WTC11 (cell line): ENCODE data around the gene DNAI1. TPM values are rescaled to one million over a fixed set of nuclear protein-coding genes. Genes with fewer than 3 reads are reported as not detected.

Experiments
- ATAC-seq: fragments of 200-7000 bp; cut with Tn5 transposase; 2 replicates; pipeline ENCODE4 v1.10.0; 2021; ENCODE audit warnings: mild to moderate bottlenecking, moderate library complexity
- CTCF ChIA-PET: fragments of 300-600 bp; sonication (Branson Sonifier 250); formaldehyde crosslinking; loops from one replicate; lab custom pipeline; 2021; ENCODE audit warnings: antibody characterized with exemption; lab: Charles Lee
- POLR2A ChIA-PET: fragments of 350-600 bp; sonication (Branson Sonifier 250); formaldehyde crosslinking; loops from one replicate; lab custom pipeline; 2021; ENCODE audit warnings: antibody characterized with exemption; lab: Charles Lee
- DNase-seq: peaks from one replicate; pipeline ENCODE4 v3.0.0; 2021; ENCODE audit warnings: low spot score
- H3K27ac Mint-ChIP-seq: 2 replicates; pipeline ENCODE4 v1.8.0; 2021; ENCODE audit warnings: mixed read lengths
- H3K27me3 Mint-ChIP-seq: 2 replicates; pipeline ENCODE4 v1.8.0; 2021; ENCODE audit warnings: low read depth, mild to moderate bottlenecking, moderate library complexity, mixed read lengths
- H3K36me3 Mint-ChIP-seq: 2 replicates; pipeline ENCODE4 v1.8.0; 2021; ENCODE audit warnings: mixed read lengths
- H3K4me1 Mint-ChIP-seq: 2 replicates; pipeline ENCODE4 v1.8.0; 2022; ENCODE audit warnings: mixed read lengths
- H3K4me3 Mint-ChIP-seq: 2 replicates; pipeline ENCODE4 v1.8.0; 2021; ENCODE audit warnings: mild to moderate bottlenecking, moderate library complexity, mixed read lengths
- H3K9me3 Mint-ChIP-seq: 2 replicates; pipeline ENCODE4 v1.8.0; 2021; ENCODE audit warnings: mixed read lengths
- ARID4B ChIP-seq: sonication (generic); formaldehyde crosslinking; IDR thresholded peaks from 2 replicates; pipeline ENCODE4 v1.8.0; 2023; ENCODE audit warnings: missing genetic modification reagents, mild to moderate bottlenecking, borderline replicate concordance
- ATF1 ChIP-seq: sonication (generic); formaldehyde crosslinking; IDR thresholded peaks from 2 replicates; pipeline ENCODE4 v1.8.1; 2023; ENCODE audit warnings: mild to moderate bottlenecking, moderate library complexity, missing genetic modification reagents
- CDX4 ChIP-seq: fragments of 250-450 bp; sonication (Bioruptor Pico); IDR thresholded peaks from 2 replicates; pipeline ENCODE4 v1.9.0; 2021; ENCODE audit warnings: moderate library complexity, mild to moderate bottlenecking, inconsistent platforms, borderline replicate concordance
- E2F5 ChIP-seq: sonication (generic); formaldehyde crosslinking; IDR thresholded peaks from 2 replicates; pipeline ENCODE4 v1.8.1; 2022; ENCODE audit warnings: mild to moderate bottlenecking, moderate library complexity, missing genetic modification reagents
- ESRRA ChIP-seq: sonication (generic); formaldehyde crosslinking; IDR thresholded peaks from 2 replicates; pipeline ENCODE4 v1.8.1; 2022; ENCODE audit warnings: mild to moderate bottlenecking, missing genetic modification reagents, borderline replicate concordance
- FOXK1 ChIP-seq: sonication (generic); formaldehyde crosslinking; IDR thresholded peaks from 2 replicates; pipeline ENCODE4 v1.8.0; 2022; ENCODE audit warnings: mild to moderate bottlenecking, moderate library complexity, missing genetic modification reagents
- IRF2 ChIP-seq: sonication (generic); formaldehyde crosslinking; IDR thresholded peaks from 2 replicates; pipeline ENCODE4 v1.8.0; 2022; ENCODE audit warnings: low read depth, missing genetic modification reagents, borderline replicate concordance
- NFATC4 ChIP-seq: fragments of 250-450 bp; sonication (Bioruptor Pico); IDR thresholded peaks from 2 replicates; pipeline ENCODE4 v1.9.0; 2021; ENCODE audit warnings: mild to moderate bottlenecking
- NR1H2 ChIP-seq: sonication (generic); formaldehyde crosslinking; IDR thresholded peaks from 2 replicates; pipeline ENCODE4 v1.9.0; 2021; ENCODE audit warnings: mild to moderate bottlenecking, moderate library complexity, missing genetic modification reagents
- RORB ChIP-seq: fragments of 250-450 bp; sonication (Bioruptor Pico); IDR thresholded peaks from 2 replicates; pipeline ENCODE4 v1.9.0; 2021; ENCODE audit warnings: mild to moderate bottlenecking
- SP1 ChIP-seq: sonication (generic); formaldehyde crosslinking; conservative IDR thresholded peaks from 2 replicates; pipeline ENCODE4 v1.8.1; 2022; ENCODE audit warnings: missing genetic modification reagents
- TEAD4 ChIP-seq: sonication (generic); formaldehyde crosslinking; IDR thresholded peaks from 2 replicates; pipeline ENCODE4 v1.8.0; 2022; ENCODE audit warnings: mild to moderate bottlenecking, missing genetic modification reagents
- TP53 ChIP-seq: sonication (generic); formaldehyde crosslinking; IDR thresholded peaks from 2 replicates; pipeline ENCODE4 v1.8.1; 2023; ENCODE audit warnings: mild to moderate bottlenecking, missing genetic modification reagents
- ZNF121 ChIP-seq: sonication (generic); formaldehyde crosslinking; IDR thresholded peaks from 2 replicates; pipeline ENCODE4 v1.8.0; 2023; ENCODE audit warnings: missing genetic modification reagents
- ZNF281 ChIP-seq: sonication (generic); formaldehyde crosslinking; IDR thresholded peaks from 2 replicates; pipeline ENCODE4 v1.8.0; 2023; ENCODE audit warnings: mild to moderate bottlenecking, missing genetic modification reagents
- total RNA-seq: library from RNA; stranded (reverse); gene quantifications from 3 replicates; pipeline ENCODE4 v1.2.3, GENCODE V29; 2021

DNAI1 gene
- total RNA-seq, 1 experiment from 2014 or later = 2.1 TPM

DNA sequence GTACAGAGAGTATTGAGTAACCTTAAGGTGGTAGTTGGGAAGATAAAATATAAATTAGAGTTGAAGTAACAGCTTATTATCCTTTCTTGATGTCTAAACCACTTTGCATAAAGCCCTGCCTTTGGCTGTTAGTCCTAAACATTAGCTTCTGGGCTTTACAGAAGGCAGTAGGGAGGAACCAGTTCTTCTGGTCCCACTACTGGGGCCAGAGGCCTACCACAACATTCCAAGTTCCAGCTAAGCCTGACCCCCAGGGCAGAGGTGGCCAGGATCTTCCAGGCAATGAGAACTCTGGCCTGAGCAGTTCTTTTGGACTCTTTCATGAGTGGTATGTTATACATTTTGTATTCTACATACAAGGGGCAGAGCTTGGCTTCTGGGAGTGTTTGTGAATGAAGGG is 26.1 kb downstream of the DNAI1 start:
- Mint-ChIP-seq H3K9me3 (peaks cover 10% of the 10 kb centered on the region), H3K36me3 (no peaks in the 10 kb centered on the region), H3K27ac (no peak overlapping the region), H3K4me3 (no peak overlapping the region), H3K27me3 (no peaks in the 10 kb centered on the region; the same call in 1 of the 2 replicates), H3K4me1 (no peaks in the 10 kb centered on the region)
- ChIA-PET POLR2A (no interaction called here), CTCF (interaction anchor here (0.7 to 2.0 kb wide), 3 partner anchors 63 to 119 kb away, joined by 3 to 7 read pairs (median 4); no protein-coding TSS in a partner anchor)
- no peak for TF ChIP-seq ZNF121 (CRISPR knock-in tag)
- DNase-seq (no peak), ATAC-seq (no peak)

DNA sequence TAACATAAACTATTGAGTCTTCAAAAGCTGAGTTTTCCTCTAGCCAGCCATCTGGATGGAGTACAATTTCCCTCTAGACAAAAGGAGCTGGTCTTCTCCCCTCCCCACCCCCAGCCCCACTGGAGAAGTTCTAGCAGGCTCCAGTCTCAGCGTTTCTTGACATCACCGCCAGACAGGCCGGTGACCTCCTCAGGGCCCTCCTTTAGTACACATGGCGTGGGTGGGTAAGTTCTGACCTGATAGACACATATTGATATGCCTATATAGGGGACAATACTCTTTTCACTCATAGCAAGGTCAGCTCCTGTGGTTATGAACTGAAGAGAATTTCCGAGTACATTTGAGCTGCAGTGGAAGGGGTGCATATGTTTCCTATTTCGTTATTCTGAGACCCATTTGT is 27.2 kb downstream of the DNAI1 start:
- H3K9me3 Mint-ChIP-seq = peaks cover 10% of the 10 kb centered on the region
- TF ChIP-seq ATF1 (CRISPR knock-in tag) = no peak
- no peak for TF ChIP-seq RORB (CRISPR knock-in tag)
- no peak for TF ChIP-seq TEAD4 (CRISPR knock-in tag)
- TF ChIP-seq NR1H2 = no peak
- no peak for TF ChIP-seq E2F5 (CRISPR knock-in tag)
- TF ChIP-seq SP1 (CRISPR knock-in tag) = no peak
- ChIA-PET POLR2A (no interaction called here), CTCF (interaction anchor here (1.6 to 2.0 kb wide), 2 partner anchors 62 to 82 kb away, joined by 4 to 7 read pairs; no protein-coding TSS in a partner anchor)
- no peaks in the 10 kb centered on the region for H3K36me3 Mint-ChIP-seq
- no peak for DNase-seq
- no peak overlapping the region for H3K4me3 Mint-ChIP-seq
- H3K27me3 Mint-ChIP-seq = no peaks in the 10 kb centered on the region; the same call in 1 of the 2 replicates
- no peak overlapping the region for H3K27ac Mint-ChIP-seq
- ATAC-seq = no peak
- no peaks in the 10 kb centered on the region for H3K4me1 Mint-ChIP-seq

DNA sequence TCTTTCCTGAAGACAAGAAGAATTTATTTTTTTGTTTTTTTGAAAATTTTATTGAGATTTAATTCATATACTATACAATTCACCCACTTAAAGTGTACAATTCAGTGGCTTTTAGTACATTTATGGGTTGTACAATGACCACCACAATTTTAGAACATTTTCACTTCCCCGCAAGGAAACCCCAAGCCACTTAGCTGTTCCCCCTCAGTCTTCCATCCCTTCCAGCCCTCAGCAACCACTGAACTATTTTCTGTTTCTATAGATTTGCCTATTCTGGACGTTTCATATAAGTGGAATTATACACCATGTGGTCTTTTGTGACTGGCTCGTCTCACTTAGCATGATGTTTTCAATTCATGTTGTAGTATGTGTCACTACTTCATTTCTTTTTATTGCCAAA is 28.0 kb downstream of the DNAI1 start:
- Mint-ChIP-seq H3K4me1 (no peaks in the 10 kb centered on the region), H3K4me3 (no peak overlapping the region), H3K36me3 (no peaks in the 10 kb centered on the region), H3K27me3 (no peaks in the 10 kb centered on the region; the same call in 1 of the 2 replicates), H3K9me3 (peaks cover 7% of the 10 kb centered on the region), H3K27ac (no peak overlapping the region)
- TF ChIP-seq ZNF281 (no peak), ESRRA (CRISPR knock-in tag) (no peak), TEAD4 (CRISPR knock-in tag) (no peak)
- DNase-seq (no peak), ATAC-seq (no peak)
- POLR2A ChIA-PET = no interaction called here
- CTCF ChIA-PET = interaction anchor here (1.5 to 2.0 kb wide), 2 partner anchors 83 kb away, joined by 5 to 7 read pairs; no protein-coding TSS in a partner anchor

DNA sequence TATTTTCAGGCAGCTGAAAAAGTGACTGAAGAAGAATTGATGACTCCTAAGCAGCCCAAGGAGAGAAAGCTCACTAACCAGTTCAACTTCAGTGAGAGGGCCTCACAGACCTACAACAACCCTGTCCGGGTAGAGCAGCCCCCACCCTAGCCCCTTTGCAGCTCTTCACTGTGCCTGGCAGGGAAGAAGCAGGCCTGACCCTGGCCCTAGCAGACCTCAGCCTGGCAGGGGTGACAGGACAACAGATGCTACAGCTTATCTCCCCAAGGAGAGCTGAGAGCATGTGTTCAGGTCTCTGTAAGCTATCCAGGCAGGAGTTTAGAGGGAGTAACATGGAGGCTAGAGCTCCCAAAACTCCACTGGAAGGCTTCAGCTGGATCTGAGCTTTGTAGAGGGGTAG is 31.8 kb downstream of the DNAI1 start:
- H3K27ac Mint-ChIP-seq = no peak overlapping the region
- ChIA-PET POLR2A (interaction anchor here (0.6 kb wide), 1 partner anchor 324 kb away, joined by 4 read pairs; no protein-coding TSS in a partner anchor), CTCF (interaction anchor here (1.0 to 2.9 kb wide), 7 partner anchors 13 to 113 kb away, joined by 3 to 17 read pairs (median 5); no protein-coding TSS in a partner anchor)
- no peak for DNase-seq
- no peaks in the 10 kb centered on the region; the same call in 1 of the 2 replicates for H3K27me3 Mint-ChIP-seq
- TF ChIP-seq CDX4 (no peak), NFATC4 (CRISPR knock-in tag) (no peak), TP53 (CRISPR knock-in tag) (no peak), FOXK1 (CRISPR knock-in tag) (no peak), ARID4B (CRISPR knock-in tag) (no peak), IRF2 (CRISPR knock-in tag) (no peak)
- no peak for ATAC-seq
- no peaks in the 10 kb centered on the region for H3K9me3 Mint-ChIP-seq
- no peaks in the 10 kb centered on the region for H3K36me3 Mint-ChIP-seq
- no peak overlapping the region for H3K4me3 Mint-ChIP-seq
- no peaks in the 10 kb centered on the region for H3K4me1 Mint-ChIP-seq
